GM12874 (cell line): ENCODE results near the gene GABRA1.

ENCODE experiments used
- TF ChIP-seq, protein P1 (sequence below): IDR thresholded peaks from 2 replicates; pipeline ENCODE4 v1.5.1; 2011; ENCODE audit warnings: low read depth, mild to moderate bottlenecking, control low read depth, low read length, moderate library complexity; ENCODE audit not compliant: insufficient read depth

Gene GABRA1

DNA sequence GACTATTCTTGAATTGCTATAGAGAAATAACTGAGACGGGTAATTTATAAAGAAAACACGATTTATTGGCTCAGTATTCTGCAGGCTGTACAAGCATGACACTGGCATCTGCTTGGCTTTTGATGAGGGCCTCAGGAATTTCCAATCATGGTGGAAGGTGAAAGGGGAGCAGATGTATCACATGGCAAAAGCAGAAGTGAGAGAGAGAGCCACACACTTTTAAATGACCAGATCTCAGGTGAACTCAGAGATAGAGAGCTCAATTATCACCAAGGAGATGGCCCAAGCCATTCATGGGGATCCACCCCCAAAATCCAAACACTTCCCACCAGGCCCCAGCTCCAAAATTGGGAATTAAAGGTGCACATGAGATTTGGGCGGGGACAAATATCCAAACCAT is 15.3 kb downstream of the GABRA1 start:
- TF ChIP-seq, protein P1, sequence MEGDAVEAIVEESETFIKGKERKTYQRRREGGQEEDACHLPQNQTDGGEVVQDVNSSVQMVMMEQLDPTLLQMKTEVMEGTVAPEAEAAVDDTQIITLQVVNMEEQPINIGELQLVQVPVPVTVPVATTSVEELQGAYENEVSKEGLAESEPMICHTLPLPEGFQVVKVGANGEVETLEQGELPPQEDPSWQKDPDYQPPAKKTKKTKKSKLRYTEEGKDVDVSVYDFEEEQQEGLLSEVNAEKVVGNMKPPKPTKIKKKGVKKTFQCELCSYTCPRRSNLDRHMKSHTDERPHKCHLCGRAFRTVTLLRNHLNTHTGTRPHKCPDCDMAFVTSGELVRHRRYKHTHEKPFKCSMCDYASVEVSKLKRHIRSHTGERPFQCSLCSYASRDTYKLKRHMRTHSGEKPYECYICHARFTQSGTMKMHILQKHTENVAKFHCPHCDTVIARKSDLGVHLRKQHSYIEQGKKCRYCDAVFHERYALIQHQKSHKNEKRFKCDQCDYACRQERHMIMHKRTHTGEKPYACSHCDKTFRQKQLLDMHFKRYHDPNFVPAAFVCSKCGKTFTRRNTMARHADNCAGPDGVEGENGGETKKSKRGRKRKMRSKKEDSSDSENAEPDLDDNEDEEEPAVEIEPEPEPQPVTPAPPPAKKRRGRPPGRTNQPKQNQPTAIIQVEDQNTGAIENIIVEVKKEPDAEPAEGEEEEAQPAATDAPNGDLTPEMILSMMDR, result no peak

DNA sequence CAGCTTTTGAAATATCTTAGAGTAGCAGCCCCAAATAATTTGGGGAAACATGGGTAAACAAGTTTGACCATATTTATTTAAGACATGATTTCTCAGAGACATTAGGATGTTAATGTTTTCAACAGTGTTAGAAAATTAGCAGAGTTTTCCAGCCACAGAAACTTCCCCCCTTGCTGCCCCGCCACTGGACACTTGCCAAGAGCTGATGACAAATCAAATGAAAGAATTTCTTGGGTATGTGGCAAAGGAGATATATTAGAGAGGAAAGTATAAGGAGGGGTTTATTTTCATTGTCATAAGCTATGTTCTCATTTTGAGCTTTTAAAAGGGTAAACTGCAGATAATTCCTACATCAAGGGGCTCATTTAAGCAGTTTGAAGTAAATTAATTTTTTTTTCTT is 15.9 kb downstream of the GABRA1 start:
- TF ChIP-seq, protein P1, result no peak

DNA sequence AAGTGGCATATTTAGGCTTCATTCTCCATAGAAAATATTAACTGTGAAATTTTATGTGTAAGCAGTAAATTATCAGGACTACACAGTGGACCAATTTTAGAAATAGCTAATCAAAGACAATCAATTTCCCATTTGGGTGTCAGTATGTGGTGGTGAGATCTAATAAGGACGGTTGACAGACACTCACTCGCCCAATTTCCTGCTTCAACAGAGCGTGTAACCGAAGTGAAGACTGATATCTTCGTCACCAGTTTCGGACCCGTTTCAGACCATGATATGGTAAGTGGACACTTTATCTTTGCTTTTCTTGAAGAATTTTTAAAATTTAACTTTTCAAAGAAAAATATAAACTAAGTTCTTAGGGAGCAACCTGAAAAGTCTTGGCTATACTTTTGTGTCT is 17.6 kb downstream of the GABRA1 start:
- TF ChIP-seq, protein P1, result no peak

DNA sequence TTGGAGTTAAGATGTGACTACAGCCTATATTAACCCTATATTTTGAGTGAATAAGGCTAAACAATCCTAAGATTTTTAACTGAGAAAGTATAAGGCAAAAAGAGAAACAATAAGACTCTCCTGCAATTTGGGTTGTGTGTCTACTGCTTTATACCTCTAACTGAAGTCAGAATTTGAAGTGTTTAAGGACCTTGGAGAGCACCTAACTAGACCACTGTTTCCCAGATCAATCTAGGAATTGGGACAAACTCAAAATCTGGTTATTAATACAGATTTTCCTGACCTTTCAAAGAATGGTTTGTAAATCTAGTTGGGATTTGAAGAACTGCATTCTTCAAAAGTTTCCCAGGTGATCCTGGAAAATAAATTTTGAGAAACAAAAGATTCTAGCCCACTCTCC is 42.1 kb downstream of the GABRA1 start:
- TF ChIP-seq, protein P1, result no peak

DNA sequence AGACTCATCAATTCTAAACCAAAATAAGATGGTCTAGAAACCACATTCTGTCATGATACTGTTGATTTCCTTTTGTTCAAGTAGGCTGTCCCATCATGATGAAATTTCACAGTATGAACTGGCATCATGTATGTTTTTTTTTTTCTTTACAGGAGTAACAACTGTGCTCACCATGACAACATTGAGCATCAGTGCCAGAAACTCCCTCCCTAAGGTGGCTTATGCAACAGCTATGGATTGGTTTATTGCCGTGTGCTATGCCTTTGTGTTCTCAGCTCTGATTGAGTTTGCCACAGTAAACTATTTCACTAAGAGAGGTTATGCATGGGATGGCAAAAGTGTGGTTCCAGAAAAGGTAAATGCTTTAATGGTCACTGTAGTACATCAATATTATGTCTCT is 47.6 kb downstream of the GABRA1 start:
- TF ChIP-seq, protein P1, result no peak

DNA sequence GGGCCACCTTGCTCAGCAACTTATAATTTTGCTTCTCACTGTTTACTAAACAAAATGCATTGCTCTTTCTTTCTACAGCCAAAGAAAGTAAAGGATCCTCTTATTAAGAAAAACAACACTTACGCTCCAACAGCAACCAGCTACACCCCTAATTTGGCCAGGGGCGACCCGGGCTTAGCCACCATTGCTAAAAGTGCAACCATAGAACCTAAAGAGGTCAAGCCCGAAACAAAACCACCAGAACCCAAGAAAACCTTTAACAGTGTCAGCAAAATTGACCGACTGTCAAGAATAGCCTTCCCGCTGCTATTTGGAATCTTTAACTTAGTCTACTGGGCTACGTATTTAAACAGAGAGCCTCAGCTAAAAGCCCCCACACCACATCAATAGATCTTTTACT is 49.1 kb downstream of the GABRA1 start:
- TF ChIP-seq, protein P1, result no peak

DNA sequence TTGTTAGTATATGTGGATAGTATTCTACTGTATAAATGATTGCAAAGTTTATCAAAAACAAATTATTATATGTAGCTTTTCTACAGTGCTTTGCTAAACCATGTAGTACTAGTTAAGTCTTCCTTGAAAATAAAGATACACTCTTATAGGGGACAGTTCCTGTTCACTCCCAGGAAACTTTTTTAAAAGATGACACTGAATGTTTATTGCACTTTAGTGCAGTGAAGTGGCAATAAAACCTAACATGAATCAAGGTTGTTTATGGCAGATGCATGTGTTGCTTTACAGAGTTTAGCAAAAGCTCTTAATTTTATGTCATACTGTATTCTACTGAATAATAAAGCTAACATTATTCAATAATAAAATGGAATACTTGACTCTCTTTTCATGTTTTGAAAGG is 51.7 kb downstream of the GABRA1 start:
- TF ChIP-seq, protein P1, result no peak

DNA sequence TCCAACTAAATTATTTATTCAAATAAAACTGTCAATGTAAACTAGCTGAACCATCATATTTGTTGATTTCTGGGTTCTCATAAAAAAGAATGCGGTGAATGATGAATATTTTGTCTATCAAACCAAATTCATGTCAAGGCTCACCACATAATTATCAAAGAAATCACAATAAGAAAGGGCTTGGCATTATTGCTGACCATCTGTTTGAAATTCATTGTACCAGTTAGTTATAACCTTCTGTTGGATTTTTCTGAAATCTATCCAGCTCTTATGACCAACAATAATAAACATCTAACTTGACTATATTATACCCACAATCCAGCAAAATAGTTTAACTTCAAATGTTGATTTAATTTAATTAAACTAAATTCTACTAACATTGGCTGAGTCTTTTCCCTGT is 53.1 kb downstream of the GABRA1 start:
- TF ChIP-seq, protein P1, result no peak
